Liver (tissue), 3 donors: ENCODE measurements around the gene DROSHA.

ENCODE experiments used
- FOXA1 ChIP-seq: IDR thresholded peaks from 2 replicates; pipeline ENCODE4 v1.6.1; 2016; ENCODE audit warnings: antibody characterized with exemption
- SP1 ChIP-seq: IDR thresholded peaks from 2 replicates; pipeline ENCODE4 v1.6.1; 2018; ENCODE audit warnings: antibody characterized with exemption, mild to moderate bottlenecking
- YY1 ChIP-seq: IDR thresholded peaks from 2 replicates; pipeline ENCODE4 v1.6.1; 2016; ENCODE audit warnings: antibody characterized with exemption, mild to moderate bottlenecking
- TF ChIP-seq, protein P1 (sequence below): fragments of 150-350 bp; IDR thresholded peaks from 2 replicates; pipeline ENCODE4 v1.5.1; 2017; ENCODE audit warnings: improper control_type of control experiment, low read depth, low read length; ENCODE audit not compliant: missing input control
- donor health status: healthy.
- donor health status: healthy.

DNA sequence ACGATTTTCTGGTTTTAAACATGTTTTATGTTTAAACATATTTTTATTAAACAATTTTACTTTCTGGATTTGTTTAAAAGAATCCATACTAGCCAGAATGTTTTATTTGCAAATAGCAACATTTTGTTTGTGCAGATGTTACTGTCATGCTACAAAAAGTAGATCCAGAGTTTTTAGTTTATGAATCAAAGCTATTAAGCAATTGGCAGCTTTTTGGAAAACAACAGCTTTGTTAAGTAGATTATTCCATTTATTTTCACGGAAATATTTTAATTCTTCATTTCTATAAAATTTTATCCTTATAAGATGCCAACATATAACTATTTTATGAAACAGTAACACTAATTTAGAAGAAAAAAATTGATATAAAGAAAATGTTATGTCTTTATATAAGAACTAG, 60.9 kb downstream of the DROSHA start:
- TF ChIP-seq, protein P1, sequence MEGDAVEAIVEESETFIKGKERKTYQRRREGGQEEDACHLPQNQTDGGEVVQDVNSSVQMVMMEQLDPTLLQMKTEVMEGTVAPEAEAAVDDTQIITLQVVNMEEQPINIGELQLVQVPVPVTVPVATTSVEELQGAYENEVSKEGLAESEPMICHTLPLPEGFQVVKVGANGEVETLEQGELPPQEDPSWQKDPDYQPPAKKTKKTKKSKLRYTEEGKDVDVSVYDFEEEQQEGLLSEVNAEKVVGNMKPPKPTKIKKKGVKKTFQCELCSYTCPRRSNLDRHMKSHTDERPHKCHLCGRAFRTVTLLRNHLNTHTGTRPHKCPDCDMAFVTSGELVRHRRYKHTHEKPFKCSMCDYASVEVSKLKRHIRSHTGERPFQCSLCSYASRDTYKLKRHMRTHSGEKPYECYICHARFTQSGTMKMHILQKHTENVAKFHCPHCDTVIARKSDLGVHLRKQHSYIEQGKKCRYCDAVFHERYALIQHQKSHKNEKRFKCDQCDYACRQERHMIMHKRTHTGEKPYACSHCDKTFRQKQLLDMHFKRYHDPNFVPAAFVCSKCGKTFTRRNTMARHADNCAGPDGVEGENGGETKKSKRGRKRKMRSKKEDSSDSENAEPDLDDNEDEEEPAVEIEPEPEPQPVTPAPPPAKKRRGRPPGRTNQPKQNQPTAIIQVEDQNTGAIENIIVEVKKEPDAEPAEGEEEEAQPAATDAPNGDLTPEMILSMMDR: no peak
- TF ChIP-seq YY1 (no peak), FOXA1 (no peak), SP1 (no peak)
